SH-SY5Y (cell line): Measurements from ENCODE around the gene PRPF19.

ENCODE experiments used
- GATA2 ChIP-seq: IDR thresholded peaks from 2 replicates; pipeline ENCODE4 v1.6.1; 2011; ENCODE audit warnings: mild to moderate bottlenecking, low read depth, low read length
- GATA3 ChIP-seq: IDR thresholded peaks from 2 replicates; pipeline ENCODE4 v1.6.1; 2011; ENCODE audit warnings: low read depth, mild to moderate bottlenecking, low read length, moderate library complexity

DNA sequence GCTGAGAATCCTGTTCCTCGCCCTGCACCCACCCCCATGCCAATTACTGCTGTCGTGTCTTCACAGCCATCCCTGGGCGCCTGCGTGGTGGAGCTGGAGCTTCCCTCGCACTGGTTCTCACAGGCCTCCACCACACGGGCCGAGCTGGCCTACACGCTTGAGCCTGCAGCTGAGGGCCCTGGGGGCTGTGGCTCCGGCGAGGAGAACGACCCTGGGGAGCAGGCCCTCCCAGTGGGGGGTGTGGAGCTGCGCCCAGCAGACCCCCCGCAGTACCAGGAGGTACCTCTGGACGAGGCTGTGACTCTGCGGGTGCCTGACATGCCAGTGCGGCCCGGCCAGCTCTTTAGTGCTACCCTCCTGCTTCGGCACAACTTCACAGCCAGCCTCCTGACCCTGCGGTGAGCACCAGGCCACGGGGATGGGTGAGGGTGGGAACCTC, 22.2 kb upstream of the PRPF19 start:
- TF ChIP-seq GATA3: no peak
- no peak for TF ChIP-seq GATA2
